NT2/D1 (cell line): Measurements from ENCODE around the gene RBMS3.

Experiments used
- DNase-seq: peaks from one replicate; pipeline ENCODE4 v3.0.0-alpha.2; 2011; ENCODE audit warnings: low read depth, low spot score
- H3K27me3 ChIP-seq: 2 replicates; pipeline ENCODE4 v1.6.0; 2011; ENCODE audit warnings: mild to moderate bottlenecking; ENCODE audit not compliant: insufficient read length, insufficient read depth
- H3K36me3 ChIP-seq: 2 replicates; pipeline ENCODE4 v1.6.1; 2011; ENCODE audit warnings: mild to moderate bottlenecking, low read length, mixed read lengths; ENCODE audit not compliant: insufficient read depth, insufficient read length
- H3K4me1 ChIP-seq: 2 replicates; pipeline ENCODE4 v1.5.1; 2011; ENCODE audit not compliant: insufficient read depth, insufficient read length
- H3K4me3 ChIP-seq: 2 replicates; pipeline ENCODE4 v1.5.1; 2011; ENCODE audit warnings: low read depth; ENCODE audit not compliant: insufficient read length
- H3K9ac ChIP-seq: 2 replicates; pipeline ENCODE4 v1.6.0; 2011; ENCODE audit warnings: low read depth; ENCODE audit not compliant: insufficient read length
- H3K9me3 ChIP-seq: 2 replicates; pipeline ENCODE4 v1.5.1; 2011; ENCODE audit warnings: mild to moderate bottlenecking, low read length; ENCODE audit not compliant: insufficient read depth
- SUZ12 ChIP-seq: IDR thresholded peaks from 2 replicates; pipeline ENCODE4 v1.6.1; 2011; ENCODE audit not compliant: insufficient read length, insufficient read depth; ENCODE audit errors: extremely low read depth
- YY1 ChIP-seq: IDR thresholded peaks from 2 replicates; pipeline ENCODE4 v1.6.1; 2011; ENCODE audit not compliant: insufficient read length, insufficient read depth
- ZNF274 ChIP-seq: IDR thresholded peaks from 2 replicates; pipeline ENCODE4 v1.6.1; 2011; ENCODE audit warnings: mild to moderate bottlenecking, low read depth, low read length

The RBMS3 gene

GRCh38 chr3:29924783-29925561 is 644.1 kb downstream of the RBMS3 start:
- Histone ChIP-seq H3K27me3 (no peaks in the 10 kb centered on the region), H3K36me3 (no peaks in the 10 kb centered on the region), H3K9me3 (no peaks in the 10 kb centered on the region), H3K4me1 (no peaks in the 10 kb centered on the region), H3K4me3 (no peak overlapping the region), H3K9ac (no peak overlapping the region)
- no peak for DNase-seq
- TF ChIP-seq YY1 (no peak), ZNF274 (no peak)

DNA sequence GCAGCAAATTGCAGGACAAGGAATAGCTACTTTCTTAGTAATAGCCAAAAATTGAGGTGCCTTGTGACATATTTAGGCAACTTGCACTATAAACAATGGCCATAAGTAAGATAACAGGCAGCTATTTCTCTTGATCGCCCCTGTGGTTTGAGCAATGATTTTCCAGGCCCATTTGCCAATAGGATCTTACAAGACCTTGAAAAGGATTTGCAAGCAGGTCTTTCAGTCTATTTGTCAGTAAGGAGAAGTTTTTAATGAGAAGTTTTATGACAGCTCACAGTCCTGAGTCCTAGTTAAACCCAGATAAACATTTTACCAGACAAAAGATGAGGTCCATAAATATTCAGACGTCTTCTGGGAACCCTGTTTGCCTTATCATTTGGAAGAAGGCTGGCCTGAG is 645.5 kb downstream of the RBMS3 start:
- no peak overlapping the region for H3K4me3 ChIP-seq
- no peak overlapping the region for H3K9ac ChIP-seq
- H3K9me3 ChIP-seq: no peaks in the 10 kb centered on the region
- no peaks in the 10 kb centered on the region for H3K4me1 ChIP-seq
- no peaks in the 10 kb centered on the region for H3K36me3 ChIP-seq
- DNase-seq: no peak
- TF ChIP-seq SUZ12 (no peak), ZNF274 (no peak), YY1 (no peak)
- H3K27me3 ChIP-seq: no peaks in the 10 kb centered on the region

GRCh38 chr3:29932696-29933325 is 651.9 kb downstream of the RBMS3 start:
- H3K4me1 ChIP-seq: no peaks in the 10 kb centered on the region

GRCh38 chr3:29933802-29934490 is 653.1 kb downstream of the RBMS3 start:
- no peak overlapping the region for H3K4me3 ChIP-seq
- H3K27me3 ChIP-seq: no peaks in the 10 kb centered on the region
- no peak for DNase-seq
- no peak overlapping the region for H3K9ac ChIP-seq
- TF ChIP-seq SUZ12 (no peak), YY1 (no peak), ZNF274 (no peak)
- H3K4me1 ChIP-seq: no peaks in the 10 kb centered on the region
- no peaks in the 10 kb centered on the region for H3K9me3 ChIP-seq
- H3K36me3 ChIP-seq: no peaks in the 10 kb centered on the region

More at GRCh38 chr3:29932696-29933325, 651.9 kb downstream of the RBMS3 start:
- no peak overlapping the region for H3K9ac ChIP-seq
- no peaks in the 10 kb centered on the region for H3K36me3 ChIP-seq
- no peak for TF ChIP-seq ZNF274
- no peak for TF ChIP-seq SUZ12
- TF ChIP-seq YY1: no peak
- no peak for DNase-seq
- no peaks in the 10 kb centered on the region for H3K9me3 ChIP-seq
- no peaks in the 10 kb centered on the region for H3K27me3 ChIP-seq
- no peak overlapping the region for H3K4me3 ChIP-seq

- H3K27me3 ChIP-seq: no peaks in the 10 kb centered on the region
- H3K4me3 ChIP-seq: no peak overlapping the region
- H3K9me3 ChIP-seq: no peaks in the 10 kb centered on the region
- DNase-seq: no peak
- H3K4me1 ChIP-seq: no peaks in the 10 kb centered on the region
- no peaks in the 10 kb centered on the region for H3K36me3 ChIP-seq
- TF ChIP-seq YY1: no peak
- no peak for TF ChIP-seq SUZ12
- no peak for TF ChIP-seq ZNF274
- no peak overlapping the region for H3K9ac ChIP-seq
Observed at GRCh38 chr3:29934751-29935150, 653.9 kb downstream of the RBMS3 start.

DNA sequence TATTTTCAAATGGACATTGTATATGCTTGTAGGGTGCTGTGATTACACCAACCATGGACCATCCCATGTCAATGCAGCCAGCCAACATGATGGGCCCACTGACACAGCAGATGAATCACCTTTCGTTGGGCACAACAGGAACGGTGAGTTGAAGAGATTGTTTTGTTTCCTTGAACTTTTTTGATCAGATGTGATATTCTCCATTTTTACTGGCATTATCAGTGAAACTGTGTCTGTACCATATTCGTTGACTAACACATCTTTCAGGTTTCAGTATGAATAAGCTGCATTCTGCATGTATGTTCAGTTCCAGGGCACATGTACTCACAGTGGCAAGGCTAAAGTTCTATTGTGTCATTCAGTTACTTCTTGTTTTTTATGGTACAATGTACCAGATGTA is 655.2 kb downstream of the RBMS3 start:
- Histone ChIP-seq H3K4me1 (no peaks in the 10 kb centered on the region), H3K4me3 (no peak overlapping the region), H3K9ac (no peak overlapping the region), H3K9me3 (no peaks in the 10 kb centered on the region), H3K36me3 (no peaks in the 10 kb centered on the region), H3K27me3 (no peaks in the 10 kb centered on the region)
- TF ChIP-seq YY1: no peak
- TF ChIP-seq SUZ12: no peak
- TF ChIP-seq ZNF274: no peak
- no peak for DNase-seq

DNA sequence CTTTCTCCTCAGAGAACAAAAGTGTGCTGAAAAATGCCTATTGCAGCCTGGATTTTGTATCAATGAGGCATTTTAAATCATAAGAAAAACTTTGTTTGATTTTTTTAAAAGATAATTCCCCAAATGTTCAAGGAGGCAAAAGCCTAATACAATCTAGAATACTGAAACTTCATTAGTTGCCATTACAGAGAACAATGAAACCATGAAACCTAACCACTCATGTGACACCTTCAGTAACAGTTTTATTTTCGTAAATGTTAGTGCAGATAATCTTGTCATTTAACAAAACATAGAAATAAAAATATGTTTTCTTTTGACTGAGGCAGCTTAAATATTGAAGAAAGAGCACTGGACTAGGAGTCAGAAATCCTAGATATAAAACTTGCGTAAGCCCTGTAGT is 655.9 kb downstream of the RBMS3 start:
- TF ChIP-seq SUZ12 (no peak), ZNF274 (no peak), YY1 (no peak)
- Histone ChIP-seq H3K9me3 (no peaks in the 10 kb centered on the region), H3K27me3 (no peaks in the 10 kb centered on the region), H3K36me3 (no peaks in the 10 kb centered on the region), H3K4me3 (no peak overlapping the region), H3K4me1 (no peaks in the 10 kb centered on the region), H3K9ac (no peak overlapping the region)
- no peak for DNase-seq
